GM18511 (cell line): ENCODE measurements around the gene TBX6.
"Not testable (repeated sequence)": the region's sequence is repeated elsewhere in the genome, so short reads cannot be mapped to it uniquely, and the experiment has no call there.

Experiments used
- ATAC-seq: cut with Tn5 transposase; IDR thresholded peaks from one replicate; pipeline ENCODE4 v1.9.1; 2021; ENCODE audit warnings: mild to moderate bottlenecking, moderate library complexity; ENCODE audit not compliant: unreplicated experiment

TBX6 gene, protein sequence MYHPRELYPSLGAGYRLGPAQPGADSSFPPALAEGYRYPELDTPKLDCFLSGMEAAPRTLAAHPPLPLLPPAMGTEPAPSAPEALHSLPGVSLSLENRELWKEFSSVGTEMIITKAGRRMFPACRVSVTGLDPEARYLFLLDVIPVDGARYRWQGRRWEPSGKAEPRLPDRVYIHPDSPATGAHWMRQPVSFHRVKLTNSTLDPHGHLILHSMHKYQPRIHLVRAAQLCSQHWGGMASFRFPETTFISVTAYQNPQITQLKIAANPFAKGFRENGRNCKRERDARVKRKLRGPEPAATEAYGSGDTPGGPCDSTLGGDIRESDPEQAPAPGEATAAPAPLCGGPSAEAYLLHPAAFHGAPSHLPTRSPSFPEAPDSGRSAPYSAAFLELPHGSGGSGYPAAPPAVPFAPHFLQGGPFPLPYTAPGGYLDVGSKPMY

DNA sequence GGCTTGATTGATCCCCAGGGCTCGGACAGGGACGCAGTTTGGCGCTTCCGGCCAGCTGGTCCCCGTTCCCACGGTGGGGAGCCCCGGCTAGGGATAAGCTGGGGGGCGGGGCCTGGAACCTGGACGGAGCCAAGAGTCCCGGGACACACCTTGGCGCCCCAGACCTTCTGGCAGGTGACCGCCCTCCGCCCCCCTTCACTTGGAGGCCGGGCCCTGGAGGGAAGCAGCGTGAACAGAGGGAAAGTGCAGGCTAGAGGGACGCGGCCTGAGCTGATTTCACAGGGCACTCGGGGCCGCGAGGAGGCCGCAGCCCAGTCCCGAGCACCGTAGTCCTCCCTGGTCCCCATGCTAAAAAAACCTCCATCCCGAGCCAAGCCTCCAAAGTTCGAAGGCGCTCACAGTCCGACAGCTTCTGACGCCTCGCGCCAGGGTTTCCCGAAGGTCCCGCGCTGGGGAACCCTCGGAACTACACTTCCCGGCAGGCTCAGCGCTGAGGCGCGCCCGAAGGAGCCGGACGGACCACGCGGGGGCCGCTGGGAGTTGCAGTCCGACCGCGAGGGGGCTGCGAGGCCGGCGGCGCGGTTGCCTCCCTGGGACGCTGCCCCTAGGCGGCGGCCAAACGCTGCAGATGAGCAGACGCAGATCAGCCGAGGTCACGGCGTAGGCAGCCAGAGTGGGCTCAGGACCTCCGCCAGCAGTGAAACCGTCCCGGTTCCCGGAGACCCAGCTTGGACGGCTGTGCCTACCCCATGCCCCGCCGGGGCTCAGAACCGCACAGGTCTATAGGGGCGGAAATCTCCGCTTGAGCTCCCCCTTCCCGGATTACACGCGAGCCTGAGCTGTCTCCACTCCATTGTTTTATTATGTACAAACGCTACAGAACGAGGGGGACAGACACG, at the start of gene TBX6:
TBX6 (minus strand) TSS at position 451 of the 899 bp plus-strand sequence. CDS start 731 bp downstream, outside the sequence.
- ATAC-seq, result peak; percentile 74

DNA sequence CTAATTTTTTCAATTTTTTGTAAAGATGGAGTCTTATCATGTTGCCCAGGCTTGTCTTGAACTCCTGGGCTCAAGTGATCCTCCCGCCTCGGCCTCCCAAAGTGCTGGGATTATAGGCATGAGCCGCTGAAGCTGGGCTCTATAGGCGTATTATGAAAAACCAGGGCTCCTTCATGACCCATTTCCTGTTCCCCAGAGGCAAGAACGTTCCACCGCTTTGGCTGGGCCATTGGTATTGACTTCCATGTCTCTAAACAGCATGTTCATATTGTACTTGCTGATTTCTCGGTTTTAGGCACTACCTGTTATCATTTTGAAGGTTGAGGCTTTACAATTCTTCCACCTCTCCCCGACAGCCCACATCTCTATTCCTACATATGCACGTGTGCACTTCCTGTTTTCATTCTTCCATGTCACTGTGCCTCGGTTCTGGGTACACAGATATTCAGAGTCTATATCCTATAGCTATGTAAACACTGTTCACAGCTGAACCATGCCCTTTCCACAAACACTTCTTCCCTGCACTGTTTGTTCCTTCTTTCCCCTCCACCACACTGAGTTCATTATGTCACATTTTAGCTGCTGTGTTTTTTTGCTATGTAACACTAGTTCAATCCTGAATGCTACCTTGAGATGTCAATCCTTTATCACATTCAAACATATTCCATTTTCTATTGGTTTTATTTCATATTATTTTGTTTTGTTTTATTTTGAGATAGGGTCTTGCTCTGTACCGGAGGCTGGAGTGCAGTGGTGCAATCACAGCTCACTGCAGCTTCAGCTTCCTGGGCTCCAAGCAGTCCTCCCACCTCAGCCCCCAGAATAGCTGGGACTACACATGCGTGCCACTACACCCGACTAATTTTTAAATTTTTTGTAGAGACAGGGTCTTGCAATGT, 48.1 kb upstream of the TBX6 start:
- no peak for ATAC-seq

DNA sequence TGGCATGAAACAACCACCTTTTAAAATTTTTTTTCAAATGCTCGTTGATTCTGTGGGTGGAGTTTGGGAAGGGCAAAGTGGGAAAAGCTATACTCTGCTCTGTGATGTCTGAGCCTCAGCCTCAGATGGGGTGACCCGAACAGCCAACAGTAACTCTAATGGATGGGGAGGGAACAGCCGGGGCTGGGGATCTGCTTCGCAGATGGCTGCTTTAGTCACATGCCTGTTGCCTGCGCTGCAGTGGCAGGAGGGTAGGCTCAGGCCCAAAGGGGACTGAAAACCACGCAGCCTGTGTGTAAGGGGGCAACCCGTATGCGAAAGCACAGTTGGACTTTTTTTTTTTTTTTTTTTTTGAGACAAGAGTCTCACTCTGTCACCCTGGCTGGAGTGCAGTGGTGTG, 46.2 kb upstream of the TBX6 start:
- no peak for ATAC-seq

DNA sequence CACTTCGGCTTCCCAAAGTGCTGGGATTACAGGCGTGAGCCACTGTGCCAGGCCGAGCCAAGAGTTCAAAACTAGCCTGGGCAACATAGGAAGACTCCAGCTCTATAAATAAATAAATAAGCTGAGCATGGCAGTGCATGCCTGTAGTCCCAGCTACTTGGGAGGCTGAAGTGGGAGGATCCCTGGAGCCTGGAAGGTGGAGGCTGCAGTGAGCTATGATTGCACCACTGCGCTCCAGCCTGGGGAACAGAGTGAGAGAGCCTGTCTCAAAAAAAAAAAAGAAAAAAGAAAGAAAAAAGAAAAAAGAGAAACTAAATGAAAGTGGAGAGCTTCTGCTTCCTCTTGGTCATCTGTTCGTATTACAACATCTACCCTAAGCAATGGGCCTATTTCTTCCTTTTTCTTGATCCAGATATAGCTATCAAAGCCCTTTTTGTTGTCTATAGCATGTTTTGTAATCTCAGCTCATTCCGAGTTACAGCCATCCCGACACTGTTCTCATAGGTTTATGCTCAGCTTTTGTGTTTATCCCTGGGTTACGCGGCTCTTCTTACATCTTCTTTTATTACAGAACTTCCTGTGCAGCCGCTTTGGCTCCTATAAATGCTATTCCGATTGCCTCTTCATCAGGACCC, 45.4 kb upstream of the TBX6 start:
- ATAC-seq, result no peak

DNA sequence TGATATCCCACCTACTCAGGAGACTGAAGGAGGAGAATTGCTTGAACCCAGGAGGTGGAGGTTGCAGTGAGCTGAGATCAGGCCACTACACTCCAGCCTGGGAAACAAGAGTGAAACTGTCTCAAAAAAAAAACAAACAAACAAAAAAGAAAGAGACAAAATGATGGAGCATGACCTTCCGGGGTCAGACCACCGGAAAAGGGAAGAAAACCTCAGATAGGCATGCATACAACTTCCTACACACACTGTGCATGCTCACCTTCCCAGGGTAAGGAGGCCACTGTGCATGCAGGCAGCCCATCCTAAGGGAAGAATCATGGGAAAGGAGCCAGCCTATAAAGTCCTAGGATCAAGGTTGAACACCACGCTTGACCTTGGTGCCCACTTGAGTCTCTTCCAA, 40.9 kb upstream of the TBX6 start:
- ATAC-seq, result no peak

DNA sequence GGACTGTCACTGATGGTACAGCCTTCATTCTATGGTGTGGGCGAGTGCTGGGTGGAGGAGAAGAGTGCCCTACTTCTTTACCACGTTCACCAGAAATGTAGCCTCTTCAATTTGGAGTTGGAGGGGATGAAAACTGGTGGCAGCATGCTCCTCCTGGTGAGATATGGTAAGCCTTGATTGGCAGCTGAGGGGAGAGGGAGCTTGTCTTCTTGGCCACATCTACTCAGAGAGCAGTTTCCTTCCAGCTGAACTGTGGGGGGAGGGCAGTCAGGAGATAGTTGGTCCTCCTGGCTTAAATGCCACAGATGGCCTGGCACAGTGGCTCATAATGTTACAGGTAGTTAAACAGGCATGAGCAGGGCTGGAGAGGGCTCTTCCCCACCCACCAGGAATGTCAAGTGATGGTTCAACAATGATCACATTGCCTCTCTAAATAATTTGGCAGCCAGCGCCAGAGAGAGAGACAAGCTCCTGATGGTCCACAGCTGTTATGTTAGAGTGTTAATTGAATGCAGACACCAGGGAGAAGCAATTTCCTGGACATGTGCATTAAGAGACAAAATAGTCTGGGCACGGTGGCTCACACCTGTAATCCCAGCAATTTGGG, 40.2 kb upstream of the TBX6 start:
- ATAC-seq, result no peak

DNA sequence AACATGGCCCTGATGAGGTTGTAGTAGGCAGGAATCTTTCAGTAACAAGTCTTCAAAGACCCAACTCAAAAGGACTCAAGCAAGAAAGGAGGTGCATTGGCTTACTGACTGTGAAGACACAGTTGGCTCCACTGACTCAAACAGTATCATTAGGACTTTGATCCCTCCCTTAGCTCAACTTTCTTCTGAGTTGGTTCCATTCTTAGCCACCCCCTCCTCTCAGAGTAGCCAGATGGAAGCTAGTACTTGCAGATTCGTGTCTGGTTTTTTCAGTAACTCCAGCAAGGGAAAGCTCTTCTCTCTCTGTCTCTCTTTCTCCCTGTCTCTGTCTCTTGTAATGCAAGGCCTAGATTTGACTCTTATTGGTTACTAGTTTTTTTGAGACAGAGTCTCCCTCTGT, 36.3 kb upstream of the TBX6 start:
- no peak for ATAC-seq

DNA sequence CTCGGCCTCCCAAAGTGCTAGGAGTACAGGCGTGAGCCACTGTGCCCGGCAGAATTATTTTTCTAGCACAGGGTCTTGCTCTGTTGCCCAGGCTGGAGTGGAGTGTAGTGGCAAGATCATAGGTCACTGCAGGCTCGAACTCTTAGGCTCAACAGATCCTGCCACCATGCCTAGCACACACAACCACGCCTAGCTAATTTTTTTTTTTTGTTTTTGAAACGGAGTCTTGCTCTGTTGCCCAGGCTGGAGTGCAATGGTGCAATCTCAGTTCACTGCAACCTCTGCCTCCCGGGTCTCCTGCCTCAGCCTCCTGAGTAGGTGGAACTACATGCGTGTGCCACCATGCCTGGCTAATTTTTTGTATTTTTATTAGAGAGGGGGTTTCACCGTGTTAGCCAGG, 34.0 kb upstream of the TBX6 start:
- ATAC-seq, result not testable (repeated sequence)

DNA sequence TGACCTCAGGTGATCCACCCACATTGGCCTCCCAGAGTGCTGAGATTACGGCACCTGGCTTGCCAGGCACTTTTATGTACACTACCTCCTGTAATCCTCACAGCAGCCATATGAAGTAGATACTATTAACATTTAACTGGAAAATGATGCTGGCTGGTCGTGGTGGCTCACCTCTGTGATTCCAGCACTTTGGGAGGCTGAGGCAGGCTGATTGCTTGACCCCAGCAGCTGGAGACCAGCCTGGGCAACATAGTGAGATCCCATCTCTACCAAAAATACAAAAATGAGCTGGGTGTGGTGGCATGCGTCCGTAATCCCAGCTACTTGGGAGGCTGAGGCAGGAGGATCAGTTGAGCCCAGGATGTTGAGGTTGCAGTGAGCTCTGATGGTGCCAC, 33.3 kb upstream of the TBX6 start:
- ATAC-seq, result no peak

DNA sequence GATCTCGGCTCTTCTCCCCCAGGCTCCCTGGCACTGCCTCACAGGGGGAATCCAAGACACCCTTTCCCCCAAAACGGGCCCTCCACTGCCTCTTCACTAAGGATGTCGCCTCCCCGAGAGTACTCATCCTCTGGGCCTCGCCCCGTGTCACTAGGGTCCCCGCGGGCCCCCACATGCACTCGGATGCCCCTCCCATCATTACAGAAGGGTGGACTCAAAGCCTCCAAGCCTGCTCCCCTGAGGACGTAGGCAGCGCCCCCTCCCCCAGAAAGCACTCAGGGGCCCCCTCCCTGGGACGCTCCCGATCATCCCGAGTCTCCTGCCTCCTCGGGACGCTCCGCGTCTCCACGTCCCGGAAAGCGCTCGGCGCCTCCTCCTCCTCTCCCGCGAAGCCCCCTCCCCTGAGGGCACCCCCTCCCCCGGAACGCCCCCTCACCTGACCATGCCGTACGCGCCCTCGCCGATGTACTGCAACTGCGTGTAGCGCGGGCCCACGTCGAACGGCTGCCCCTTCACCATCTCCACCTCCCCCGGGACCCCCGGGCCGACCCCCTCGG, 31.0 kb upstream of the TBX6 start:
- ATAC-seq, result no peak

DNA sequence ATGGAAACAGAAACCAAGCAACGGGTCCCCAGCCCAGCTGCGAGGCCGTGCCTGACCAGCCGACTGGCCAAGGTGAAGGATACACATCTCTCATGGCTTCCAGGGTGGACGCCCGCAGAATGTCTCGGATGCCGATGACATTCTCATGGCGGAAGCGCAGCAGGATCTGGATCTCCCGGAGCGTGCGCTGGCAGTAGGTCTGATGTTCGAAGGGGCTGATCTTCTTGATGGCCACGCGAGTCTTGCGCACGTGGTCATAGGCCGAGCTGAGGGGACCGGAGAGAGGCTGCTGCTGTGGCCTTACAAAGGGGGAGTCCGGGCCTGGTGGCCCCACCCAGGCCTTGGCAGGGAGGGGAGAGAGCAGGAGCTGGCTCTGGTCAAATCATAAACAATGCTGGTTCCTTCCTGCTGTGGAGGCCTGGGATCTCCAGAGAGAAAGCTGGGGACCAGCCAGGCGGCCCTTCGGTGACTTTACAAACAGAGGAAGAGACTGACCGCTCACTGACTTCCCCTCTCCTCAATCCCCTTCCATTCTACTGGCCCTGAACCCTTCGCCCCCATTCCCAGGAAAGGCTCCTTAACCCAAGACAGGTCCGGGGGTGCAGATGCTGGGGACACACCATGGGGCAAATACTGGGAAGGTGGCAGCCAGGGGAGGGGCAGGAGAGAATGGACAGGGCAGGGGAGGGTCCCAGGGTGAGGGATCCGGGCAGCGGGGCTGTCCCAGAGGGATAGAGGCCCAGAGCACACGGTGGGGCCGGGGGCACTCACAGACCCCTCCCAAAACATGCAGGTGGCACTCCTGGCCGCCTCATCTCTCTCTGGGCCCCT, 30.2 kb upstream of the TBX6 start:
- ATAC-seq, result no peak

DNA sequence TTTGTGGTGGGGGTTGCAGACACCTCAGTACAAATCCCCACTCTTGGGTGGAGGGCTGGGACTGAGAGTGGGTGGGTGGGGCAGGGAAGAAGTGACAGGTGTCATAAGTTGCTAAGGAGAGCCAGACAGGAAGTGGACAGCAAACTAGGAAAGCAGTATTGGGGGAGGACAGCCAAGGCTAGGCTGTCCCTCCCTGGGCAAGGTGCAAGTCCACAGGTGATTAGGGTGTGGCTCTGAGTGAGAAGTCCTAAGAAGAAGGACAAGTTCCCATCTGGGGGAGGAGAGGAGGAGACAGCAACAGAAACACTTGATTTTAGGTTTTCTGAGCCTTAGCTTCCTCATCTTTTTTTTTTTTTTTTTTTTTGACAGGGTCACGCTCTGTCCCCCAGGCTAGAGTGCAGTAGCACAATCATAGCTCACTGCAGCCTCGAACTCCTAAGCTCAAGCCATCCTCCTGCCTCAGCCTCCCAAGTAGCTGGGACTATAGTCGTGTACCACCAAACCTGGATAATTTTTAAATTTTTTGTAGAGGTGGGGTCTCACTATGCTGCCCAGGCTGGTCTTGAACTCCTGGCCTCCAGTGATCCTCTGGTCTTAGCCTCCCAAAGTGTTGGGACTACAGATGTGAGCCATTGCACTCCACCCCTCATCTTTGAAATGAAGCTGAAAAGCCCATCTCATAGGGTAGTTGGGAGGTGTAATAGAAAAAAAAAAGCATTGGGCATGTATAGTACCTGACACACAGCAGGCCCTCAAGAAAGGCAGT, 28.8 kb upstream of the TBX6 start:
- no peak for ATAC-seq

DNA sequence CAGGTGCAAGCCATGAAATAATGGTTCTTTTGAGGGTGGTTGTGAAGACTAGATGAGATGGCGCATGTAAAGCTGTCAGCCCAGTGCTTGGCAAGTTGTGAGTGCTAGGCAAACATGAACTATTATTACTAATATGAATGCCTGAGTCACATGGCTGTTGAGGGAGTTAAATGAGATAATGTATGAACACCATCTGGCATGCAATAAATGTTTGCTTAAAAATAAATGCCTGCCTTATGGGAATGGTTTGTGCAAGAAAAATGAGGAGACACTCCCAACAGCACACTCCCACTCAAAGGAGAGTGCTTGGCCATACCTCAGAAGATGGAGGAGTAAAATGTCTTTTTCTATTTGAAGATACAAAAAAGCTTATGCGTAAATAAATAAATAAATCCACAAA, 27.7 kb upstream of the TBX6 start:
- ATAC-seq, result no peak

DNA sequence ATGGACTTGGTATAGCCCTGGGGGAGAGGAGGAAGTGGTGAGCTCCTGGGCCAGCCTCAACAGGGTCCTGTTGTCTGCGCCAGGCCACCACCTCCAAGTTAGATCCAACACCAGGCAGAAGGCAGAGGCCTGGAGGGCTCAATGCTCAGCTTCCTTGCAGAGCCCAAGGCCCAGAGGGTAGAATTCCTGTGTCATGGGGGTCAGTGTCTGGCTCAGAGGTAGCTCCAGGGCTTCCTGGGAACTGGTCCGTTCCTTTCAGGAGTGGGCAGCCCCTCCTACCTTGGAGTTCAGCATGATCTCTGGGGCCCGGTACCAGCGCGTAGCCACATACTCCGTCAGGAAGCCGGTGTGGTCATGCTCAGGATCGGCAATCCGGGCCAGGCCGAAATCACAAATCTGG, 26.0 kb upstream of the TBX6 start:
- ATAC-seq, result no peak

DNA sequence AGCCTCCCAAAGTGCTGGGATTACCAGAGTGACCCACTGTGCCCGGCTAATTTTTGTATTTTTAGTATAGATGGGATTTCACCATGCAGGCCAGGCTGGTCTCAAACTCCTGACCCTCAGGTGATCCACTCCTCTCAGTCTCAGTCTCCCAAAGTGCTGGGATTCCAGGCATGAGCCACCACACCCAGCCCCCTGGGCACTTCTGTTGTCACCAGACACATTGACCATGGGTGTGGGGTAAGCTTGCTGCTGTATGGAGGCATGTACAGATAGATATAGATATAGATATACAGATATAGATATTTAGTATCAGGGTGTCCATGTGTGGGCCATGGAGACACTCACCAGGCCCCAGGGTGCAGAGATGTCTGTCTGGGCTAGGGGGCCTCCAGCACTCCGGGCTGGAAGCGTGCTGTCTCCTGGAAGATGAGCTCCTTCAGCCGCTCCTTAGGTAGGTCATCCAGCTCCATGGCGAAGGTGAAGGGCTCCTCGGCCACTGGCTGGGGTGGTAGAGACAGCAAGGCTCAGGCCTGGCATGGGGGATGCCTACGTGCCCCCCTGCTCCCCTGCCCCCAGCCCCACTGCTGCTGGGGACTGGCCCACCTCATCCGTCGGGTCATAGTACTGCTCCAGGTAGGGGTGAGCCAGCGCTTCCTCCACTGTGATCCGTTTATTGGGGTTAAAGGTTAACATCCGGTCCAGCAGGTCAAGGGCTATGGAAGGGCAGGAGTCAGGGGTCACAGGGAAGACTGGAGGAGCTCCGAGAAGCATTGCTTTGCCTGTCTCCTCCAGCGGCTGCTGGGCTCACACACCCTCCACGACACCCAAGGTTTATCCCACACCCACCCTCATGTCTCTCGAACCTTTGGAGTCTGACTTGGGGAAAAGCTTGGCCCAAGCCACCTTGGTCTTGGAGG, 24.8 kb upstream of the TBX6 start:
- no peak for ATAC-seq

DNA sequence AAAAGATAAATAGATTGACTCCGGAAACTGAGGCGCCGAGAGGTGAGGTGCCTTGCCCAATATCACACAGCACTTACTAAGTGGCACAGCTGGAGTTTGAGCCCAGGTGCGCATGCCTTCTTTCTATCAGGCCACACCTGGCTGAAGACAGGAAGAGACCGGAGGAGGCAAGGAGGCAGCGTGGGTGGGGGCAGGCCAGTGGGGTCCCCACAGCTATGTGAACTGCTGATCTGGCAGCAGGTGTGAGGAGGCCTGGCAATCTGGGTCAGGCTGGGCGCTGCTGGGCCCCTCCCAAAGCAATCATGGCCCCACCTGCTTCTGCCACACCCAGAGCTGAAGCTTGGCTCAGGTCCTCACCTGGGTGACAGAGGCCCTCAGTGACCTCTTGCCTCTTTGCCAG, 23.5 kb upstream of the TBX6 start:
- ATAC-seq, result no peak

DNA sequence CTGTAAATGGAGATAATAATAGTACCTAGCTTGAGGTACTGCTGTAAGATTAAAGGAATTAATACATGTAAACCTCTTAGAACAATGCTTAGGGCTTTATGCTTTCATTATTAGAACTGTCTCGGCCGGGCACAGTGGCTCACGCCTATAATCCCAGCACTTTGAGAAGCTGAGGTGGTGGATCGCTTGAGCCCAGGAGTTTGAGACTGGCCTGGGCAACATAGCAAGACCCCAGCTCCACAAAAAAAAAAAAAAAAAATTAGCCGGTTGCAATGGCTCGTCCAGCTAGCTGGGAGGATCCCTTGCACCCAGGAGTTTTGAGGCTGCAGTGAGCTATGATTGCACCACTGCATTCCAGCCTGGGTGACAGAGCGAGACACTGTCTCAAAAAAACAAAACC, 23.1 kb upstream of the TBX6 start:
- not testable (repeated sequence) for ATAC-seq
